Right lobe of liver (tissue), 6 donors: Measurements from ENCODE around the gene RPS6KL1. TPM values are rescaled to one million over a fixed set of nuclear protein-coding genes. Genes with fewer than 3 reads are reported as not detected.

ENCODE experiments used
- ATAC-seq, 4 donors: fragments of 200-7000 bp; cut with Tn5 transposase; one replicate each; pipeline ENCODE4 v1.9.1; 2020; ENCODE audit warnings: mild to moderate bottlenecking in 4 of 4, moderate library complexity in 4 of 4
- DNase-seq, 3 donors: peaks; one replicate each; pipeline ENCODE4 v3.0.0-alpha.2; 2020
- H3K27ac ChIP-seq, 3 donors: fragments of 200-600 bp; one replicate each; pipeline ENCODE4 v1.8.0; 2022
- H3K27me3 ChIP-seq, 2 donors: fragments of 200-600 bp; one replicate each; pipeline ENCODE4 v1.8.0; 2022
- H3K36me3 ChIP-seq, 4 donors: fragments of 200-600 bp; sonication (generic) in 1 of 4; one replicate each; pipeline versions ENCODE4 v1.5.1 to v1.8.0; 2017 to 2022; ENCODE audit warnings: control low read depth in 1 of 4
- H3K4me1 ChIP-seq, 4 donors: fragments of 200-600 bp; sonication (generic) in 1 of 4; one replicate each; pipeline versions ENCODE4 v1.5.1 to v1.8.0; 2017 to 2022; ENCODE audit warnings: control low read depth in 1 of 4
- H3K4me3 ChIP-seq, 3 donors: fragments of 200-600 bp; one replicate each; pipeline ENCODE4 v1.8.0; 2022
- H3K9me3 ChIP-seq, 4 donors: fragments of 200-600 bp; sonication (generic) in 1 of 4; one replicate each; pipeline versions ENCODE4 v1.5.1 to v1.8.0; 2017 to 2022; ENCODE audit warnings: control low read depth in 1 of 4
- POLR2A ChIP-seq: fragments of 450-650 bp; IDR thresholded peaks from one replicate; pipeline ENCODE4 v1.6.1; 2017; ENCODE audit warnings: antibody characterized with exemption, mild to moderate bottlenecking
- WGBS: methylation state at CpG from one replicate; pipeline ENCODE4 v1.1.6; 2018; ENCODE audit warnings: low coverage, low lambda C conversion rate; ENCODE audit not compliant: insufficient coverage; ENCODE audit errors: missing lambda C conversion rate; 5-methylcytosine and 5-hydroxymethylcytosine counted together
- intact Hi-C, 2 donors: fragments of 100-400 bp; cut with DNase I; formaldehyde crosslinking; loops; one replicate each; pipeline versions ENCODE4 v1.11.2 to v1.14.1; 2022
- total RNA-seq, 6 experiments: library from RNA; depleted of rRNA in 2 of 6; stranded (reverse); fragments of >200 nt in 2 of 6; fragmentation: NEBNext Ultra II Directional in 3 of 6; extraction: Animal tissue kit (Norgen Biotek cat#: 25700) in 3 of 6; gene quantifications; one replicate each; pipeline versions ENCODE4 v1.1.0 to v1.2.4, GENCODE V29; 2016 to 2023
- TF ChIP-seq, protein P1 (sequence below), 4 donors: fragments of 200-600 bp in 3 of 4; fragments of 450-650 bp in 1 of 4; IDR thresholded peaks; one replicate each; pipeline versions ENCODE4 v1.5.1 to v1.8.0; 2016 to 2022; ENCODE audit warnings: antibody characterized with exemption in 4 of 4, mild to moderate bottlenecking in 2 of 4
- donor health status: DM: no; HTN: yes; CAD: no.
- donor health status: DM: no; HTN: no; CAD: no.
- donor health status: DM: no; HTN: no; CAD: no.
- donor health status: DM: no; HTN: yes; CAD: no.
- donor health status: DM: no; HTN: yes; CAD: no.

Gene RPS6KL1
- total RNA-seq, 6 experiments from 2014 or later = 3.9 to 7.9 (median 4.9) TPM

DNA sequence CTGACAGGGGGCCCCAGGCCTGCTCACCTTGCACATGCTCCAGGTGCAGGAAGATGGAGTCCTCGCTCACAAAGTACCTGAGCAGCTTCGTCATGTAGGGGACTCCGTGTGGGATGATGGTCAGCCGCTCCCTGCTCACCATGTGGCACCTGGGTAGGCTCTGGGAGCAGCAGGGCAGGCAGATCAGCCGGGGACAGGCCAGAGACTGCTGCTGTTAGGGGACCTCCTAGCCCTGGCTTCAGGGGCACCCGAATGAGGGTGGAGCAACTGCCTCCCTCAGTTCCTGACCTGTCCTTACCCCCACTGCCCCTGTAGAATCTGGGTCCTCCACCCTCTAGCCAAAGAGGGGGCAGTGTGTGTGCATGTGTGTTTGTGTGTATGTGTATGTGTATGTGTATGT lies 11.8 kb downstream of the RPS6KL1 start:
- no peak overlapping the region for H3K27ac ChIP-seq
- intact Hi-C loops = no loop called here
- no peaks in the 10 kb centered on the region for H3K27me3 ChIP-seq
- no peak for DNase-seq
- H3K4me1 ChIP-seq = peaks cover 0 to 7% (median 0%) of the 10 kb centered on the region in 4 donors
- TF ChIP-seq, protein P1, sequence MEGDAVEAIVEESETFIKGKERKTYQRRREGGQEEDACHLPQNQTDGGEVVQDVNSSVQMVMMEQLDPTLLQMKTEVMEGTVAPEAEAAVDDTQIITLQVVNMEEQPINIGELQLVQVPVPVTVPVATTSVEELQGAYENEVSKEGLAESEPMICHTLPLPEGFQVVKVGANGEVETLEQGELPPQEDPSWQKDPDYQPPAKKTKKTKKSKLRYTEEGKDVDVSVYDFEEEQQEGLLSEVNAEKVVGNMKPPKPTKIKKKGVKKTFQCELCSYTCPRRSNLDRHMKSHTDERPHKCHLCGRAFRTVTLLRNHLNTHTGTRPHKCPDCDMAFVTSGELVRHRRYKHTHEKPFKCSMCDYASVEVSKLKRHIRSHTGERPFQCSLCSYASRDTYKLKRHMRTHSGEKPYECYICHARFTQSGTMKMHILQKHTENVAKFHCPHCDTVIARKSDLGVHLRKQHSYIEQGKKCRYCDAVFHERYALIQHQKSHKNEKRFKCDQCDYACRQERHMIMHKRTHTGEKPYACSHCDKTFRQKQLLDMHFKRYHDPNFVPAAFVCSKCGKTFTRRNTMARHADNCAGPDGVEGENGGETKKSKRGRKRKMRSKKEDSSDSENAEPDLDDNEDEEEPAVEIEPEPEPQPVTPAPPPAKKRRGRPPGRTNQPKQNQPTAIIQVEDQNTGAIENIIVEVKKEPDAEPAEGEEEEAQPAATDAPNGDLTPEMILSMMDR (IDR thresholded peaks at IDR 0.05) = no peak
- no peak for TF ChIP-seq POLR2A
- H3K36me3 ChIP-seq = no peaks in the 10 kb centered on the region
- no peak overlapping the region for H3K4me3 ChIP-seq
- no peak for ATAC-seq
- no CpG with 5 or more reads among the region's 6 CpGs for WGBS
- H3K9me3 ChIP-seq = no peaks in the 10 kb centered on the region

DNA sequence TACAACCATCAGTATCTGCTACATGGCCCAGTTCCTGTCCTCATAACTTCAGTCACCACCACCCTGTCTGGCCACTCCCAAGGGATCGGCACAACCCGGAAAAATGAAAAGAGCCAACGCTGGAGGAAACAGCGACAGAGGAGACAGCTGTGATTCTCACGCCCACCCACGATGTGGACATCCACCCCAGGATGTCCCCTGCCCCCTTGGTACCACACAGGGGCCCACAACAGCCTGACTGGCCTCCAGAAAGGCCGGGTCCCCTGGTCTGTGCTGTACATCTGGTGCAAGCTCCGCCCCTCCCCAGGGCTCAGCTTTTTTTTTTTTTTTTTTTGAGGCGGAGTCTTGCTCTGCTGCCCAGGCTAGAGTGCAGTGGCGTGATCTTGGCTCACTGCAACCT lies 12.5 kb downstream of the RPS6KL1 start:
- Histone ChIP-seq H3K36me3 (no peaks in the 10 kb centered on the region), H3K4me3 (no peak overlapping the region), H3K4me1 (peaks cover 0 to 7% (median 0%) of the 10 kb centered on the region in 4 donors), H3K27ac (no peak overlapping the region), H3K9me3 (no peaks in the 10 kb centered on the region), H3K27me3 (no peaks in the 10 kb centered on the region)
- no peak for TF ChIP-seq POLR2A
- TF ChIP-seq, protein P1 (IDR thresholded peaks at IDR 0.05) = no peak
- ATAC-seq (no peak), DNase-seq (no peak)
- WGBS = 54% methylated on average over 7 of the region's 10 CpGs
- intact Hi-C loops = no loop called here

DNA sequence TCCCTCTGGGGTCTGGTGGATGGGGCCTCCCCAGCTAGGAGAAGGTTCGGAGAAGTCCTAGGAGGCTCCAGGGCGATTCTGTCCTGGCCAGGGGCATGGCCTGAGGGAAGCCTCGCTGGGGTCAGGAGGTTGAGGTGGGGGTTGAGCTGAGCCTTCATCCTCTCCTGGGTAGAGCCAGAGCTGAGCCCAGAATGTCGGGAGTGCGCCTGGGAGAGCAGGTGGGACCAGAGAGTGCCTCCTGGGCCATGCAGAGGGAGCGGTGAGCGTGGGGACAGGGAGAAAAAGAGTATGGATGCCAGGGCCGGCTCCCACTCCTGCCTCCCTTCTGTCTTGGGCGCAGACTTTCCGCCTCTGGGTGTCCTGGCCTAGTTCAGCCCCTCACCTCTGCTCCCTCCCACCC lies 13.1 kb downstream of the RPS6KL1 start:
- no peak for TF ChIP-seq POLR2A
- Histone ChIP-seq H3K27me3 (no peaks in the 10 kb centered on the region), H3K27ac (no peak overlapping the region), H3K4me1 (peaks cover 0 to 7% (median 0%) of the 10 kb centered on the region in 4 donors), H3K9me3 (no peaks in the 10 kb centered on the region), H3K36me3 (no peaks in the 10 kb centered on the region), H3K4me3 (no peak overlapping the region)
- intact Hi-C loops = loop anchor here (5.0 kb wide), 1 partner anchor 48 kb away; no protein-coding TSS in a partner anchor
- DNase-seq = no peak
- no peak for ATAC-seq
- no CpG with 5 or more reads among the region's 10 CpGs for WGBS

DNA sequence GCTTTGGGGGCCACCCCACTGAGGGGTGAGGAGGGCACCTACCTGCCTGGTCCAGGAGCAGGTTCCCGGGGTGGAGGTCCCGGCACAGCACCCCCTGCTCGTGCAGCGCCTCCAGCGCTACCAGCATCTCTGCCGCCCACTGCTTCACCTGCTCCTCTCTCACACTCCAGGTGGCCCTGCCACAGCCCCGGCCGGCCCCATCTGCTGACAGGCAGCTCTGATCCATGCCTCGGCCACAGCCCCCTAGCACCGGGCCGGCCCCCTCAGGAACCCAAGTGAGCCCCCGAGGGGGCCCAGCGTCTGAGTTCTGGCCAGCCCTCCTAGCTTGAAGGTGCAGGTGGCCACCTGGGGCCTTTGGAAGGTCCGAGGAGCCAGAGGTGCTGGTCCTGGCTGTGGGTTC lies 13.6 kb downstream of the RPS6KL1 start:
- intact Hi-C loops = loop anchor here (5.0 kb wide), 1 partner anchor 47 kb away; no protein-coding TSS in a partner anchor
- WGBS = no CpG with 5 or more reads among the region's 14 CpGs
- no peaks in the 10 kb centered on the region for H3K9me3 ChIP-seq
- DNase-seq = no peak
- ATAC-seq = no peak
- H3K4me1 ChIP-seq = peaks cover 0 to 7% (median 0%) of the 10 kb centered on the region in 4 donors
- H3K27ac ChIP-seq = no peak overlapping the region
- TF ChIP-seq POLR2A = no peak
- TF ChIP-seq, protein P1 (IDR thresholded peaks at IDR 0.05) = no peak
- H3K27me3 ChIP-seq = no peaks in the 10 kb centered on the region
- H3K4me3 ChIP-seq = no peak overlapping the region
- H3K36me3 ChIP-seq = no peaks in the 10 kb centered on the region

DNA sequence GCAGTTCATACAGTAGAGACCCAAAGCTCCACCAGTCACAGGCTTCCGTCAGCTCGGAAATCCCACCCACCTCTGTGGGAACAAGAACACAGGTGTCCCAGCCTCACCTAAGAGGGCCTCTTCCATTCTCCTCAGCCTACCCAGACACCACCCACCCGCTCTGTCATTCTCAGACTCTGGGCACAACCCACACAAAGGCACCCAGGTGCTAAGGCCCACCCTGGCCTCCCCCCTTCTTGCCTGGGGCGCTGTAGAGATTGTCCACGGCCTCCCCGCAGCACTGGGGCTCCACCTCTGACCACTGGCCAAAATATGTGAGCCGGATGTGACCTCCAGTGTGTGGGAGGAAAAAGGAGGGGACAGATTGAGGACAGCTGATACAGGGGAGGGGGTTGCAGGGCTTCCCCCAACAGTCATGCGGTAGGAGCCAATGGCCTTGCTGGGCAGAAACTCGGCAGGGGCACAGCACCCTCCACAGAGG lies 14.2 kb downstream of the RPS6KL1 start:
- Histone ChIP-seq H3K27ac (no peak overlapping the region), H3K4me3 (no peak overlapping the region), H3K4me1 (peaks cover 0 to 7% (median 0%) of the 10 kb centered on the region in 4 donors), H3K9me3 (no peaks in the 10 kb centered on the region), H3K27me3 (no peaks in the 10 kb centered on the region), H3K36me3 (no peaks in the 10 kb centered on the region)
- TF ChIP-seq, protein P1 (IDR thresholded peaks at IDR 0.05) = no peak
- TF ChIP-seq POLR2A = no peak
- no peak for ATAC-seq
- intact Hi-C loops = loop anchor here (5.0 kb wide), 1 partner anchor 47 kb away; no protein-coding TSS in a partner anchor
- no CpG with 5 or more reads among the region's 9 CpGs for WGBS
- no peak for DNase-seq
